Measurements from ENCODE around the gene SPATA9. TPM values are rescaled to one million over a fixed set of nuclear protein-coding genes. Genes with fewer than 3 reads are reported as not detected.

Gene SPATA9
- total RNA-seq, 3 donors from 2014 or later: 0.38 to 1.2 (median 0.39) TPM

- peak in 1 of 3 donors; percentile 73 for DNase-seq
- no peak for ATAC-seq
- Histone ChIP-seq H3K4me3 (no peak overlapping the region), H3K9me3 (no peaks in the 10 kb centered on the region), H3K4me1 (ENCODE audit: low read depth) (peaks cover 20% of the 10 kb centered on the region), H3K36me3 (ENCODE audit: low read depth) (no peaks in the 10 kb centered on the region)
- intact Hi-C loops (cut with DNase I, micrococcal nuclease): loop anchor here (5.0 to 10.0 kb wide), 3 partner anchors 88 to 203 kb away; partner anchors contain the start of gene RHOBTB3 (in 1 of the 2)
- TF ChIP-seq CTCF (IDR thresholded peaks at IDR 0.05): peak; percentile 53
Measured at GRCh38 chr5:95644351-95645042, 38.3 kb downstream of the SPATA9 start.

GRCh38 chr5:95643152-95643551 is 39.6 kb downstream of the SPATA9 start:
- Histone ChIP-seq H3K4me1 (ENCODE audit: low read depth) (peaks cover 18% of the 10 kb centered on the region), H3K9me3 (no peaks in the 10 kb centered on the region), H3K4me3 (no peak overlapping the region), H3K36me3 (ENCODE audit: low read depth) (no peaks in the 10 kb centered on the region)
- DNase-seq (no peak), ATAC-seq (no peak)
- TF ChIP-seq CTCF (IDR thresholded peaks at IDR 0.05): no peak
- intact Hi-C loops (cut with DNase I, micrococcal nuclease): loop anchor here in 1 of 2 donors (10.0 kb wide), 1 partner anchor 202 kb away; no protein-coding TSS in a partner anchor

GRCh38 chr5:95641741-95642220 is 41.0 kb downstream of the SPATA9 start:
- TF ChIP-seq CTCF (IDR thresholded peaks at IDR 0.05): no peak
- intact Hi-C loops (cut with DNase I, micrococcal nuclease): loop anchor here in 1 of 2 donors (10.0 kb wide), 1 partner anchor 203 kb away; no protein-coding TSS in a partner anchor
- no peaks in the 10 kb centered on the region for H3K36me3 ChIP-seq (ENCODE audit: low read depth)
- H3K9me3 ChIP-seq: no peaks in the 10 kb centered on the region
- H3K4me3 ChIP-seq: no peak overlapping the region
- H3K4me1 ChIP-seq (ENCODE audit: low read depth): peaks cover 8% of the 10 kb centered on the region
- DNase-seq: no peak
- ATAC-seq: no peak

GRCh38 chr5:95638632-95639031 is 44.2 kb downstream of the SPATA9 start:
- intact Hi-C loops (cut with DNase I, micrococcal nuclease): no loop called here
- no peaks in the 10 kb centered on the region for H3K36me3 ChIP-seq (ENCODE audit: low read depth)
- DNase-seq: no peak
- ATAC-seq: no peak
- no peak for TF ChIP-seq CTCF (IDR thresholded peaks at IDR 0.05)
- H3K4me1 ChIP-seq (ENCODE audit: low read depth): no peaks in the 10 kb centered on the region
- no peak overlapping the region for H3K4me3 ChIP-seq
- no peaks in the 10 kb centered on the region for H3K9me3 ChIP-seq

- no peaks in the 10 kb centered on the region for H3K36me3 ChIP-seq (ENCODE audit: low read depth)
- ATAC-seq (no peak), DNase-seq (no peak)
- H3K4me3 ChIP-seq: no peak overlapping the region
- H3K9me3 ChIP-seq: no peaks in the 10 kb centered on the region
- no peak for TF ChIP-seq CTCF (IDR thresholded peaks at IDR 0.05)
- peaks cover under 1% of the 10 kb centered on the region for H3K4me1 ChIP-seq (ENCODE audit: low read depth)
- intact Hi-C loops (cut with DNase I, micrococcal nuclease): no loop called here
Measured at GRCh38 chr5:95634081-95634480, 48.7 kb downstream of the SPATA9 start.

Data from mucosa of descending colon (tissue), 3 donors.